H9 (cell line): Measurements from ENCODE around the gene SLC15A3. TPM values are rescaled to one million over a fixed set of nuclear protein-coding genes. Genes with fewer than 3 reads are reported as not detected.

Experiments
- DNase-seq: peaks from one replicate; pipeline ENCODE4 v3.0.0-alpha.2; 2017
- H2AFZ ChIP-seq: one replicate; pipeline ENCODE4 v1.6.1; 2013; ENCODE audit warnings: mild to moderate bottlenecking, low read length, control low read depth, moderate library complexity
- H2AK5ac ChIP-seq: 2 replicates; pipeline ENCODE4 v1.6.1; 2013; ENCODE audit warnings: low read length, control low read depth, mixed read lengths; ENCODE audit not compliant: insufficient read length
- H2BK120ac ChIP-seq: one replicate; pipeline ENCODE4 v1.6.1; 2013; ENCODE audit warnings: low read depth, mild to moderate bottlenecking, low read length, control low read depth, inconsistent platforms; ENCODE audit not compliant: poor library complexity, severe bottlenecking
- H2BK12ac ChIP-seq: 2 replicates; pipeline ENCODE4 v1.6.1; 2013; ENCODE audit warnings: low read length, control low read depth, mixed read lengths, low read depth; ENCODE audit not compliant: insufficient read length
- H2BK15ac ChIP-seq: 2 replicates; pipeline ENCODE4 v1.6.1; 2013; ENCODE audit warnings: low read depth, low read length, control low read depth
- H2BK20ac ChIP-seq: one replicate; pipeline ENCODE4 v1.6.1; 2013; ENCODE audit warnings: low read depth, mild to moderate bottlenecking, low read length, control low read depth, inconsistent platforms; ENCODE audit not compliant: poor library complexity, severe bottlenecking
- H2BK5ac ChIP-seq: 2 replicates; pipeline ENCODE4 v1.6.1; 2013; ENCODE audit warnings: low read length, control low read depth, mixed read lengths; ENCODE audit not compliant: insufficient read length
- H3K14ac ChIP-seq: 2 replicates; pipeline ENCODE4 v1.6.1; 2013; ENCODE audit warnings: low read length, control low read depth; ENCODE audit not compliant: insufficient read depth
- H3K18ac ChIP-seq: 2 replicates; pipeline ENCODE4 v1.6.1; 2013; ENCODE audit warnings: low read depth, mild to moderate bottlenecking, mixed read lengths, low read length, control low read depth; ENCODE audit not compliant: insufficient read length
- H3K23ac ChIP-seq: 2 replicates; pipeline ENCODE4 v1.6.1; 2013; ENCODE audit warnings: low read length, control low read depth, mixed read lengths, low read depth; ENCODE audit not compliant: insufficient read length
- H3K23me2 ChIP-seq: 2 replicates; pipeline ENCODE4 v1.6.1; 2013; ENCODE audit warnings: low read depth, mild to moderate bottlenecking, mixed read lengths, low read length, control low read depth; ENCODE audit not compliant: insufficient read length, poor library complexity, severe bottlenecking
- H3K27ac ChIP-seq: 2 replicates; pipeline ENCODE4 v1.5.1; 2013; ENCODE audit warnings: low read length, control low read depth, mixed read lengths, low read depth; ENCODE audit not compliant: insufficient read length
- H3K27me3 ChIP-seq: 2 replicates; pipeline ENCODE4 v1.6.1; 2013; ENCODE audit warnings: low read length, control low read depth, inconsistent platforms; ENCODE audit not compliant: insufficient read depth
- H3K4ac ChIP-seq: 2 replicates; pipeline ENCODE4 v1.6.1; 2013; ENCODE audit warnings: low read depth, mild to moderate bottlenecking, control low read depth, inconsistent platforms, low read length, moderate library complexity
- H3K4me1 ChIP-seq: 2 replicates; pipeline ENCODE4 v1.6.1; 2013; ENCODE audit warnings: low read length, control low read depth, inconsistent platforms; ENCODE audit not compliant: insufficient read depth
- H3K4me2 ChIP-seq: 2 replicates; pipeline ENCODE4 v1.6.1; 2013; ENCODE audit warnings: low read length, control low read depth, mixed read lengths; ENCODE audit not compliant: insufficient read length, insufficient read depth
- H3K56ac ChIP-seq: 2 replicates; pipeline ENCODE4 v1.6.1; 2013; ENCODE audit warnings: low read depth, mild to moderate bottlenecking, mixed read lengths, low read length, control low read depth; ENCODE audit not compliant: insufficient read length
- H3K79me1 ChIP-seq: 2 replicates; pipeline ENCODE4 v1.6.1; 2013; ENCODE audit warnings: low read depth, mild to moderate bottlenecking, moderate library complexity, low read length, control low read depth, inconsistent platforms; ENCODE audit not compliant: insufficient read depth, poor library complexity, severe bottlenecking
- H3K79me2 ChIP-seq: 2 replicates; pipeline ENCODE4 v1.6.1; 2013; ENCODE audit warnings: low read length, control low read depth, inconsistent platforms; ENCODE audit not compliant: insufficient read depth
- H3K9ac ChIP-seq: 2 replicates; pipeline ENCODE4 v1.6.1; 2013; ENCODE audit warnings: low read length, control low read depth, mixed read lengths; ENCODE audit not compliant: insufficient read length; ENCODE audit errors: extremely low read depth
- H3K9me3 ChIP-seq: one replicate; pipeline ENCODE4 v1.6.1; 2013; ENCODE audit warnings: low read depth, low read length, inconsistent platforms; ENCODE audit not compliant: control insufficient read depth
- H3T11ph ChIP-seq: one replicate; pipeline ENCODE4 v1.6.1; 2013; ENCODE audit warnings: mild to moderate bottlenecking, low read length, control low read depth, inconsistent platforms
- H4K20me1 ChIP-seq: one replicate; pipeline ENCODE4 v1.6.1; 2013; ENCODE audit not compliant: control insufficient read depth, insufficient read length, insufficient read depth
- H4K5ac ChIP-seq: 2 replicates; pipeline ENCODE4 v1.6.1; 2013; ENCODE audit warnings: low read depth, mild to moderate bottlenecking, mixed read lengths, low read length, control low read depth; ENCODE audit not compliant: insufficient read length
- H4K8ac ChIP-seq: replicated peaks from 2 replicates; pipeline ENCODE4 v1.6.1; 2013; ENCODE audit warnings: low read length, control low read depth, mixed read lengths, low read depth; ENCODE audit not compliant: insufficient read length
- H4K91ac ChIP-seq: 2 replicates; pipeline ENCODE4 v1.6.1; 2013; ENCODE audit warnings: low read depth, mild to moderate bottlenecking, moderate library complexity, mixed read lengths, low read length, control low read depth; ENCODE audit not compliant: insufficient read length
- H3K27ac Mint-ChIP-seq, 3 experiments: 2 replicates in 2 of 3; 3 replicates in 1 of 3; pipeline ENCODE4 v1.8.0; 2020 to 2021; ENCODE audit warnings: mixed read lengths in 3 of 3, mild to moderate bottlenecking in 1 of 3, moderate library complexity in 1 of 3
- H3K27me3 Mint-ChIP-seq: 2 replicates; pipeline ENCODE4 v1.8.0; 2021; ENCODE audit warnings: low read depth, mild to moderate bottlenecking, moderate library complexity, mixed read lengths
- H3K36me3 Mint-ChIP-seq, 3 experiments: 2 replicates in 2 of 3; 3 replicates in 1 of 3; pipeline ENCODE4 v1.8.0; 2020 to 2021; ENCODE audit warnings: low read depth in 3 of 3, mixed read lengths in 3 of 3; ENCODE audit not compliant: insufficient read depth in 1 of 3
- H3K4me1 Mint-ChIP-seq, 2 experiments: 2 replicates each; pipeline ENCODE4 v1.8.0; 2020; ENCODE audit warnings: mixed read lengths in 2 of 2
- H3K4me3 Mint-ChIP-seq, 2 experiments: 2 replicates in 1 of 2; 3 replicates in 1 of 2; pipeline ENCODE4 v1.8.0; 2020 to 2021; ENCODE audit warnings: mild to moderate bottlenecking in 2 of 2, mixed read lengths in 2 of 2, moderate library complexity in 1 of 2
- H3K9me3 Mint-ChIP-seq, 2 experiments: 2 replicates in 1 of 2; 3 replicates in 1 of 2; pipeline ENCODE4 v1.8.0; 2020; ENCODE audit warnings: mild to moderate bottlenecking in 2 of 2, mixed read lengths in 2 of 2, moderate library complexity in 1 of 2
- WGBS: extraction: QIAGEN DNeasy Blood & Tissue Kit; methylation state at CpG from one replicate; pipeline ENCODE4 v1.1.7; 2013; ENCODE audit warnings: missing lambda C conversion rate, low lambda C conversion rate, mixed read lengths; ENCODE audit not compliant: insufficient read length; ENCODE audit errors: extremely low coverage; 5-methylcytosine and 5-hydroxymethylcytosine counted together
- total RNA-seq: library from RNA; stranded (reverse); gene quantifications from 2 replicates; pipeline ENCODE4 v1.2.1, GENCODE V29; 2021
- TF ChIP-seq, protein P1 (sequence below): fragments of 200-600 bp; sonication (generic); conservative IDR thresholded peaks from 3 replicates; pipeline ENCODE4 v1.8.0; 2021; ENCODE audit warnings: antibody characterized with exemption, mild to moderate bottlenecking

Gene SLC15A3
- total RNA-seq, 1 experiment from 2014 or later, result 7.0 TPM

DNA sequence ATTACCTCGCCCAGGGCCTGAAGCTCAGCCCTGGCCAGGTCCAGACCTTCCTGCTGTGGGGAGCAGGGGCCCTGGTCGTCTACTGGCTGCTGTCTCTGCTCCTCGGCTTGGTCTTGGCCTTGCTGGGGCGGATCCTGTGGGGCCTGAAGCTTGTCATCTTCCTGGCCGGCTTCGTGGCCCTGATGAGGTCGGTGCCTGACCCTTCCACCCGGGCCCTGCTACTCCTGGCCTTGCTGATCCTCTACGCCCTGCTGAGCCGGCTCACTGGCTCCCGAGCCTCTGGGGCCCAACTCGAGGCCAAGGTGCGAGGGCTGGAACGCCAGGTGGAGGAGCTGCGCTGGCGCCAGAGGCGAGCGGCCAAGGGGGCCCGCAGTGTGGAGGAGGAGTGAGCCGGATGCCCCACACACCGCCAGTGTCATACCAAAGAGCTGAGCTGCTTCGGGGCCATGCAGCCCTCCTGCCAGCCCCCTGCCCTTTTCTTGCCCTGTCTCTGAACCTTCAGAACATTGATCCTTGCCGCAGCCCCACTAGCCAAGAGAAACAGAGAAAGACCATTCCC, 30.1 kb downstream of the SLC15A3 start:
- H2BK15ac ChIP-seq, result no peak overlapping the region
- H2BK20ac ChIP-seq, result no peak overlapping the region
- no peaks in the 10 kb centered on the region for H3K9me3 Mint-ChIP-seq
- H3K4me1 ChIP-seq, result peaks cover 2% of the 10 kb centered on the region
- no peak overlapping the region for H3K14ac ChIP-seq
- H3K4ac ChIP-seq, result no peak overlapping the region
- H3K4me3 Mint-ChIP-seq, result no peak overlapping the region
- peak overlapping the region in 1 of 3 experiments; percentile 61; a peak in 1 of 7 replicates for H3K27ac Mint-ChIP-seq
- H3K79me2 ChIP-seq, result no peaks in the 10 kb centered on the region; the same call in 1 of the 2 replicates
- H4K8ac ChIP-seq, result no peak overlapping the region
- WGBS, result no CpG with 5 or more reads among the region's 23 CpGs
- TF ChIP-seq, protein P1, sequence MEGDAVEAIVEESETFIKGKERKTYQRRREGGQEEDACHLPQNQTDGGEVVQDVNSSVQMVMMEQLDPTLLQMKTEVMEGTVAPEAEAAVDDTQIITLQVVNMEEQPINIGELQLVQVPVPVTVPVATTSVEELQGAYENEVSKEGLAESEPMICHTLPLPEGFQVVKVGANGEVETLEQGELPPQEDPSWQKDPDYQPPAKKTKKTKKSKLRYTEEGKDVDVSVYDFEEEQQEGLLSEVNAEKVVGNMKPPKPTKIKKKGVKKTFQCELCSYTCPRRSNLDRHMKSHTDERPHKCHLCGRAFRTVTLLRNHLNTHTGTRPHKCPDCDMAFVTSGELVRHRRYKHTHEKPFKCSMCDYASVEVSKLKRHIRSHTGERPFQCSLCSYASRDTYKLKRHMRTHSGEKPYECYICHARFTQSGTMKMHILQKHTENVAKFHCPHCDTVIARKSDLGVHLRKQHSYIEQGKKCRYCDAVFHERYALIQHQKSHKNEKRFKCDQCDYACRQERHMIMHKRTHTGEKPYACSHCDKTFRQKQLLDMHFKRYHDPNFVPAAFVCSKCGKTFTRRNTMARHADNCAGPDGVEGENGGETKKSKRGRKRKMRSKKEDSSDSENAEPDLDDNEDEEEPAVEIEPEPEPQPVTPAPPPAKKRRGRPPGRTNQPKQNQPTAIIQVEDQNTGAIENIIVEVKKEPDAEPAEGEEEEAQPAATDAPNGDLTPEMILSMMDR, result no peak
- H3K79me1 ChIP-seq, result no peaks in the 10 kb centered on the region
- H3K27ac ChIP-seq, result no peak overlapping the region
- no peak overlapping the region for H2BK12ac ChIP-seq
- H3K4me2 ChIP-seq, result no peak overlapping the region
- no peak overlapping the region for H3K9ac ChIP-seq
- H3K36me3 Mint-ChIP-seq, result peaks cover 18 to 47% (median 29%) of the 10 kb centered on the region in 3 experiments; a peak in 6 of 7 replicates
- no peak overlapping the region for H2BK120ac ChIP-seq
- no peak for DNase-seq
- no peak overlapping the region for H3T11ph ChIP-seq
- no peak overlapping the region for H4K5ac ChIP-seq
- no peak overlapping the region for H2AFZ ChIP-seq
- peaks cover 25 to 27% of the 10 kb centered on the region in 2 experiments for H3K4me1 Mint-ChIP-seq
- H3K9me3 ChIP-seq, result no peaks in the 10 kb centered on the region
- no peak overlapping the region for H2BK5ac ChIP-seq
- no peak overlapping the region for H3K56ac ChIP-seq
- peaks cover 10% of the 10 kb centered on the region for H3K23me2 ChIP-seq
- H3K27me3 Mint-ChIP-seq, result peaks cover 7% of the 10 kb centered on the region
- H3K18ac ChIP-seq, result no peak overlapping the region
- H2AK5ac ChIP-seq, result no peak overlapping the region
- H3K23ac ChIP-seq, result no peak overlapping the region
- no peaks in the 10 kb centered on the region for H3K27me3 ChIP-seq
- H4K20me1 ChIP-seq, result no peaks in the 10 kb centered on the region
- no peak overlapping the region for H4K91ac ChIP-seq
